Fibroblast of skin of back (primary cell): ENCODE results near the gene RHPN2.
A peak's percentile ranks its signal among the peaks of the same experiment; 100 is the strongest.
"Not testable (repeated sequence)": the region's sequence is repeated elsewhere in the genome, so short reads cannot be mapped to it uniquely, and the experiment has no call there.

Experiments used
- DNase-seq: peaks from one replicate; pipeline ENCODE4 v3.0.0-alpha.2; 2013

Gene RHPN2

DNA sequence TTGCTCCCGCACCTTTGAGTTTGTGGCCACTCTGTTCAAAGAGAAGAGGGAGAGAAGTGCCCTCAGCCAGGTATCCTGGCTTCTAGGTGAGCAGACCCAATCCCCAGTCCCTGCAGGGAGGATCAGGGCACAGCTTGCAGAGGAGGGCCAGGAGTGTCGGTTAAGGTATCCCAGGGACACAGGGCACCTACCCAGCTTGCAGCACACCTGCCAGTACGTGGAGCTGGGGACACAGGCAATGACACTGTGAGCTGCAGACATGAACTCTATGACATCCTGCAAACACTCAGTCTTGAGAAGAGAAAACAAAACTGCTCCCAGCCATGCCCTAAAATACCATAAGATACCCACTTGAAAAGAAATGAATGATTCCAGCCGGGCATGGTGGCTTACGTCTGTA, 38.1 kb downstream of the RHPN2 start:
- DNase-seq: not testable (repeated sequence)

GRCh38 chr19:33025468-33026238, 39.0 kb downstream of the RHPN2 start:
- not testable (repeated sequence) for DNase-seq

GRCh38 chr19:33024398-33024797, 40.3 kb downstream of the RHPN2 start:
- no peak for DNase-seq

- DNase-seq: no peak
These were observed 42.1 kb downstream of the RHPN2 start for GRCh38 chr19:33022472-33023116.

DNA sequence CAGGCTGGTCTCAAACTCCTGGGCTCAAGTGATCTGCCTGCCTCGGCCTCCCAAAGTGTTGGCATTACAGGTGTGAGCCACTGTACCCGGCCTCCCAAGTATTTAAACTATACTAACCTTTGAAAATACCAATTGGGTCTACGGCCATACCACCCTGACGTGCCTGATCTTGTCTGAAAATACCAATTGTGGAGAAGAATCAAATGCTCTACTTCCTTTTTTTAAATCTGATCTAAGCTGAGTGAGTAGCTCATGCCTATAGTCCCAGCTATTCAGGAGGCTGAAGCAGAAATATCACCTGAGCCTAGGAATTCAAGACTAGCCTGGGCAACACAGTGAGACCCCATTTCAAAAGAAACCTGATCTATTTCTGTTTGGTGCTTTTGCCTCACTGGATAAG, 53.8 kb downstream of the RHPN2 start:
- DNase-seq: not testable (repeated sequence)

- no peak for DNase-seq
These were observed 56.0 kb downstream of the RHPN2 start for GRCh38 chr19:33008738-33009137.

- no peak for DNase-seq
These were observed 59.2 kb downstream of the RHPN2 start for GRCh38 chr19:33005440-33005839.

DNA sequence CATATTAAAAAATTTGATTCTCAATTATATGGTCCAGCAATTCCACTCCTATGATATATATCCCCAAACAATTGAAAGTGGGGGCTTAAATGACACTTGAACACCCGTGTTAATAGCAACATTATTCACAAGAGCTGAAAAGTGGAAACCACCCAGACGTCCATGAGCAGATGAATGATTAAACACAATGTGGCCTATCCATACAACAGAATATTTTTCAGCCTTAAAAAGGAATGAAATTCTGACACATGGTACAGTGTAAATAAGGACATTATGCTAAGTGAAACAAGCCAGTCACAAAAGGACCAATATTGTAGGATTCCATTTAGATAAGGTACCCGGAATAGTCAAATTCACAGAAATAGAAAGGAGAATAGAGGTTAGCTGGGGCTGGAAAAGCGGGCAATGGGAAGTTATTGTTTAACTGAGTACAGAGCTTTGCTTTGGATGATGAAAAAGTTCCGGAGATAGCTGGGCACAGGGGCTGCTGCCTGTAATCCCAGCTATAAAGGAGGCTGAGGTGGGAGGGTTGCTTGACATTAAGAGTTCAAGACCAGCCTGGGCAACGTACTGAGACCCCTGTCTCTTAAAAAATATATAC, 61.2 kb downstream of the RHPN2 start:
- DNase-seq: not testable (repeated sequence)

GRCh38 chr19:33002126-33002865, 62.4 kb downstream of the RHPN2 start:
- DNase-seq: not testable (repeated sequence)

DNA sequence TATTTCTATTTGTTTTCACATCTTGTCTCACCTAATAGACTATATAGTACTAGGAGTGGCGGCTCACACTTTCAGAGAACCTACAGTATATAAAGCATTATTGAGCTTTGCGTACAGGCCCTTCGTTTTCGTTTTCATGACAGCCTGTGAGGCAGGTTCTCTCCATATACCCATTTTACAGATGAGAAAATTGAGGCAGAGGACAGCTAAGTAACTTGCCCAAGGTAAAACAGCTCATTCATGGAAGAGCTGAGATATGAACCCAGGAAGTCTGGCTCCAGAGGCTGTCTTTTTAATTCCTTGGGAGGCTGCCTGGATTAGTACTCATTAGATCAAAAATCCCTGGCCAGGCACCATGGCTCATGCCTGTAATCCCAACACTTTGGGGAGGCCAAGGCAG, 63.8 kb downstream of the RHPN2 start:
- DNase-seq: no peak

GRCh38 chr19:33000510-33000909, 64.2 kb downstream of the RHPN2 start:
- DNase-seq: no peak

DNA sequence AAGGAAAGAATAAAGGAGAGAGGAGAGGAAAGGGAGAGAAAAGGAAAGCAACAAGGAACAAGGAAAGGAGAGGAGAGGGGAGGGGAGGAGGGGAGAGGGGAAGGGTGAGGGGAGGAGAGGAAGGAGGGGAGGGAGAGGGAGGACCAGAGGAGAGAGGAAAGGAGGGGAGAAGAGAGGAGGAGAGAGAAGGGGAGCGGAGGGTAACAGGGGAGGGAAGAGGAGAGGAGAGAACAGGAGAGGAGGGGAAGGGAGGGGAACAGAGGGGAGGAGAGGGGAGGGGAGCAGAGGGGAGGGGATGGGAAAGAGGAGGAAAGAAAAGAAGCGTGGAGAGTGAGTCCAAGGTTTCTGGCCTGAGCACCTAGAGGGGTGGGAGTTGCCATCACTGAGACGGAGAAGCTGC, 66.0 kb downstream of the RHPN2 start:
- no peak for DNase-seq

GRCh38 chr19:32997716-32998355, 66.9 kb downstream of the RHPN2 start:
- no peak for DNase-seq

GRCh38 chr19:32997061-32997464, 67.6 kb downstream of the RHPN2 start:
- DNase-seq: peak; percentile 3

- not testable (repeated sequence) for DNase-seq
These were observed 68.7 kb downstream of the RHPN2 start for GRCh38 chr19:32995966-32996365.

DNA sequence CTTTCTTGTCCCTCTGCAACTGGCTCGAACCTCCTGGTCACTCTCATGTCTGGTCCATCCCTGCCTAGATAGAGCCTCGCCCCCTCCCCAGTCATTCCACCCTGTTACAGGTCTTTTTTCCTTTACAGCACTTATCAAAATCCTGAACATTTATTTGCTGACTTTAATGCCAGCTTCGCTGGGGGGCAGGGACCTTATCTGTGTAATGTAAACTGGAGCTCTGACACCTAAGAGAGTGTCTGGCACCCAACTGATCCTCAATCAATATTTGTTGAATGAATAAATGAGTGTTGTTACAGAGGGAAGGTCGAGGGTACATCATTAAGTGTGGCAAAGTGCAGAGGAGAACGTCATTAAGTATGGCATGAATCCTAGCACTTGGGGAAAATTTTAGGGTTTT, 76.0 kb downstream of the RHPN2 start:
- no peak for DNase-seq

DNA sequence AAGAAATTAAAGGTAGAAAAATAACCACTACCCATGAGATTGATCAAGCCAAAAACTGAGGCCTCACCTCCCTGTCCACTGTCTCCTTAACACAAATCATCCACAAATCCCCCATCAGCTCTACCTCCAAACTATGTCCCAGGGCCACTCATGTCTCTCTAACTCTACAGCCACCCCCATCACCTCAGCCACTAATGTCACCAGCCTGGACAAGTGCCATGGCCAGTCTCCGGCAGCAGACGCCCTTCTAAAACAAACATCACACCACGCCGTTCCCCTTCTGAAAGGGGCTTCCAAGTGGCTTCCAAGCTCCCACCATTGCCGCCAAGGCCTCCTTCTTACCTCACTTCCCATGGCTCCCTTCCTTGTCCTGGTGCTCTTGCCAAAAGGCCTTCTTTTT, 76.4 kb downstream of the RHPN2 start:
- DNase-seq: not testable (repeated sequence)

DNA sequence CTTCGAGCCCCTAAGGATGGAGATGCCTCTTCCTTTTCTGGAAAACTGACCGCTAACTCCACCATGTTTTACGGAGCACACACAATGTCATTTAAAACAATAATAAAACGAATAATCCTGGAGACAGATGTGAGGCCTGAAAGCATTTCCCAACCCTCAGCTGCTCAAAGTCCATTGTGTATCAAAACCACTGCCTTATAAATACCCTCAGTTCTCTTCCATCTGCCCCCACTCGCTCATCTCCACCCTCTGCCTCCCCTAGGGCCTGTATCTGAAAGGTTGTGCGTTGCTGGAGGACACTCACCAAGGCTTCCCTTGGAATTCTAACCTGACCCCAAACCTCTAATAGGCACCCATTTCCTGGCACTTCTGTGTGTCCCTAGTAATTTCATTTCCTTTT, 82.2 kb downstream of the RHPN2 start:
- DNase-seq: not testable (repeated sequence)

DNA sequence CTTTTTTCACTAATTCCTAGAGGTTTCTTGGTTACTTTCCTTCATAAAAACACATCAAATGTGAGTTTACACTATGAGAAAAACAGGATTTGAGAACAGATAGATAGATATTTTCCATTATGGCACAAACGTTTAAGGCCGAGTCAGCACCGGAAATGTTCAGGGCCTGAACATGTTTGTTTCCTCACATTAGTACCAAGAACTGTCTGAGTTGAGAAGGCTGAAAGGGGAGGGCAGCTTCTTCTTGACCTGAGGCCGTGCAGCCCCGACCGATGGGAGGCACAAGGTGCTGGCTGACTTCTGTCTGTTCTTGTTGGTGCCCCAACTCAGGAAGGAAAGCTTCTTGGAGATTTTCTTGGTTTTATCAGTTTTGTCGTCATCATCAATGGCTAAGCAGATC, 84.9 kb downstream of the RHPN2 start:
- not testable (repeated sequence) for DNase-seq

DNA sequence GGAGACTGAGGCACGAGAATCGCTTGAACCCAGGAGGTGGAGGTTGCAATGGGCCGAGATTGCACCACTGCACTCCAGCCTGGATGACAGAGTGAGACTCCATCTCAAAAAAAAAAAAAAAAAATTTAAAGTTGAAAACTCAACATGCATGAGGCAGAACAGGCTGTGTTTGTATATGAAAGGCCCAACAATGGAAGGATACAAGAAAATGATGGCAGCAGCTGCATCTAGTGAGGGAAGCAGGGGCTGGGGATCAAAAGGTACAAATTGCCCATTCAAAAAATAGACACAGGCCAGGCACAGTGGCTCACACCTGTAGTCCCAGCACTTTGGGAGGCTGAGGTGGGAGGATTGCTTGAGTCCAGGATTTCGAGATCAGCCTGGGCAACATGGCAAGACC, 86.9 kb downstream of the RHPN2 start:
- not testable (repeated sequence) for DNase-seq

DNA sequence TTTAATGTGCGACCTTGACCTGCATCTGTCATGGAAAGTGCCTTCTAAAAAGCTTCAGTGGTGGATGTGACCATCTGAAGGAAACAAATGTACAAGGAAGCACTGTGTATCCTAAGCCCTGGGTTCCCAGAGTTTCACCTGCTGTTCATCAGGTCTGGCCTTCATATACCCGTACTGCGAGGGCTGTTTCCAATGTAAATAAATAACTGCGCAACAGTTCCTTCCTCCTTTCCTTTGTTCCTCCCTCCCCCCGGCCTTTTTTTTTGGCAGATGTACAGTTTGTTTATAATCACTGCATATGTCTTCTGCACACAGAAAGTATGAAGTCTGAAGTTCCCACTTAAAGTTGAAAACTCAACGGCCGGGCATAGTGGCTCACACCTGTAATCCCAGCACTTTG, 87.4 kb downstream of the RHPN2 start:
- DNase-seq: no peak

DNA sequence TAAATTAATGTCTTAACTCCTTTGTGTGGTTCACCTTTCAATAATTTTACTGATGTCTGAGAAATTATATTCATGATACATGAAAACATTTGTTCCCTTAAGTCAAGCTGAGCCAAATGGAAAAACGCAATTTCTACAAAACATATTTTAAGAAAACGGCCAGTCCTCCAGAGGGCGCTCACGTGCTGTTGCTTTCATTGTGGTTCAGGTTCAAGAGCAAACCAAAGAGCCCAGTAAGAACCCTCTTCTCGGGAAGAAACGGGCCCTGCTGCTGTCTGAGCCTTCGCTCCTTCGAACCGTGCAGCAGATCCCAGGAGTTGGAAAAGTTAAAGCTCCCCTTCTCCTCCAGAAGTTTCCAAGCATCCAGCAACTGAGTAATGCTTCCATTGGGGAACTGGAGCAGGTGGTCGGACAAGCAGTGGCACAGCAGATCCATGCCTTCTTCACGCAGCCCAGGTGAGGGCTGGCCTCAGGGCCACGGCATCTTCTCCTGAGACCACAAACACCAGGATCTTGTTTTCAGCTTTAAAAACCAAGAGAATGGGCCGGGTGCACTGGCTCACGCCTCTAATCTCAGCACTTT, 88.4 kb downstream of the RHPN2 start:
- DNase-seq: peak; percentile 46
